HepG2 (cell line): ENCODE data around the gene TTLL10. TPM values are rescaled to one million over a fixed set of nuclear protein-coding genes. Genes with fewer than 3 reads are reported as not detected.

Source experiments
- CBX1 ChIP-seq: IDR thresholded peaks from one replicate; pipeline ENCODE4 v1.6.1; 2016; ENCODE audit warnings: antibody characterized with exemption, low read depth
- DNMT1 ChIP-seq: sonication (generic); formaldehyde crosslinking; IDR thresholded peaks from 2 replicates; pipeline ENCODE4 v1.5.1; 2020; ENCODE audit warnings: mild to moderate bottlenecking, missing genetic modification reagents
- GATAD1 ChIP-seq: IDR thresholded peaks from 2 replicates; pipeline ENCODE4 v1.6.1; 2016; ENCODE audit warnings: missing genetic modification reagents, missing compliant biosample characterization
- HCFC1 ChIP-seq: fragments of 150-350 bp; IDR thresholded peaks from 2 replicates; pipeline ENCODE4 v1.6.1; 2014; ENCODE audit warnings: low read depth, low read length
- KDM5B ChIP-seq: sonication (generic); formaldehyde crosslinking; IDR thresholded peaks from 2 replicates; pipeline ENCODE4 v1.4.0; 2020; ENCODE audit warnings: missing genetic modification reagents, mild to moderate bottlenecking, borderline replicate concordance
- MATR3 ChIP-seq: sonication (generic); formaldehyde crosslinking; IDR thresholded peaks from 2 replicates; pipeline ENCODE4 v1.4.0; 2020; ENCODE audit warnings: missing genetic modification reagents
- MYC ChIP-seq: sonication (generic); formaldehyde crosslinking; IDR thresholded peaks from 2 replicates; pipeline ENCODE4 v1.9.0; 2021; ENCODE audit warnings: missing genetic modification reagents, borderline replicate concordance
- NONO ChIP-seq, 2 experiments: fragments of 450-650 bp in 1 of 2; sonication (generic) in 1 of 2; formaldehyde crosslinking in 1 of 2; IDR thresholded peaks in 1 of 2; conservative IDR thresholded peaks in 1 of 2; 2 replicates each; pipeline versions ENCODE4 v1.6.1 to v1.8.0; 2017 to 2022; ENCODE audit warnings: mild to moderate bottlenecking in 1 of 2, missing genetic modification reagents in 1 of 2, moderate library complexity in 1 of 2
- NR2C2 ChIP-seq: sonication (generic); formaldehyde crosslinking; IDR thresholded peaks from 2 replicates; pipeline ENCODE4 v1.4.0; 2020; ENCODE audit warnings: missing genetic modification reagents, mild to moderate bottlenecking, moderate library complexity, borderline replicate concordance
- NR2F1 ChIP-seq, 2 experiments: fragments of 450-650 bp in 1 of 2; formaldehyde crosslinking in 1 of 2; IDR thresholded peaks; 2 replicates each; pipeline versions ENCODE4 v1.5.0 to v1.6.1; 2016 to 2020; ENCODE audit warnings: mild to moderate bottlenecking in 1 of 2, missing compliant biosample characterization in 1 of 2, missing genetic modification reagents in 1 of 2, moderate library complexity in 1 of 2
- RFX5 ChIP-seq: IDR thresholded peaks from 2 replicates; pipeline ENCODE4 v1.6.1; 2011; ENCODE audit warnings: low read depth, low read length, improper control_type of control experiment
- SYNCRIP ChIP-seq: fragments of 200-400 bp; formaldehyde crosslinking; IDR thresholded peaks from 2 replicates; pipeline ENCODE4 v1.6.1; 2018; ENCODE audit warnings: mild to moderate bottlenecking, low read depth, low read length; ENCODE audit not compliant: insufficient read depth
- TBP ChIP-seq: sonication (generic); formaldehyde crosslinking; IDR thresholded peaks from 2 replicates; pipeline ENCODE4 v1.5.0; 2020; ENCODE audit warnings: missing genetic modification reagents
- THYN1 ChIP-seq: sonication (generic); formaldehyde crosslinking; IDR thresholded peaks from 2 replicates; pipeline ENCODE4 v1.8.1; 2023; ENCODE audit warnings: low read depth, mild to moderate bottlenecking, moderate library complexity, missing genetic modification reagents, borderline replicate concordance
- XRCC5 ChIP-seq: fragments of 200-400 bp; formaldehyde crosslinking; optimal IDR thresholded peaks from 2 replicates; pipeline ENCODE3; 2017; ENCODE audit warnings: mild to moderate bottlenecking, low read length
- ZFP36 ChIP-seq: fragments of 150-350 bp; IDR thresholded peaks from 2 replicates; pipeline ENCODE4 v1.6.1; 2018; ENCODE audit warnings: borderline replicate concordance, low read length, low read depth; ENCODE audit not compliant: partially characterized antibody
- ZFP36L1 ChIP-seq: sonication (generic); formaldehyde crosslinking; IDR thresholded peaks from 2 replicates; pipeline ENCODE4 v1.8.0; 2022; ENCODE audit warnings: mild to moderate bottlenecking, missing genetic modification reagents, moderate library complexity
- ZMAT5 ChIP-seq: sonication (generic); formaldehyde crosslinking; IDR thresholded peaks from 2 replicates; pipeline ENCODE4 v1.5.0; 2020; ENCODE audit warnings: mild to moderate bottlenecking, low read depth, missing genetic modification reagents, borderline replicate concordance
- ZNF160 ChIP-seq: sonication (generic); formaldehyde crosslinking; IDR thresholded peaks from 2 replicates; pipeline ENCODE4 v1.8.0; 2022; ENCODE audit warnings: mild to moderate bottlenecking, inconsistent platforms, missing genetic modification reagents
- ZNF446 ChIP-seq: sonication (generic); formaldehyde crosslinking; IDR thresholded peaks from 2 replicates; pipeline ENCODE4 v1.5.0; 2020; ENCODE audit warnings: mild to moderate bottlenecking, missing genetic modification reagents
- ZNF567 ChIP-seq: sonication (generic); formaldehyde crosslinking; IDR thresholded peaks from 2 replicates; pipeline ENCODE4 v1.8.1; 2023; ENCODE audit warnings: mild to moderate bottlenecking, missing genetic modification reagents, borderline replicate concordance
- ZNF83 ChIP-seq: sonication (generic); formaldehyde crosslinking; IDR thresholded peaks from 2 replicates; pipeline ENCODE4 v1.4.0; 2020; ENCODE audit warnings: missing genetic modification reagents, mild to moderate bottlenecking, borderline replicate concordance
- polyA plus RNA-seq, 8 experiments: library from polyadenylated mRNA; depleted of rRNA in 3 of 8; stranded (reverse) in 7 of 8; unstranded in 1 of 8; fragments of >200 nt; fragmentation: Illumina TruSeq in 4 of 8; extraction: Trizol in 4 of 8; gene quantifications; 2 replicates each; pipeline versions ENCODE4 v1.2.1 to v1.2.3, GENCODE V29; 2011 to 2016; ENCODE audit warnings: low read depth in 4 of 8, missing spikeins in 1 of 8, mixed read lengths in 1 of 8; ENCODE audit not compliant: insufficient read depth in 1 of 8
- total RNA-seq, 5 experiments: library from RNA; depleted of rRNA; stranded (reverse); fragments of >200 nt; fragmentation: Illumina TruSeq; extraction: Trizol; gene quantifications; 2 replicates each; pipeline ENCODE4 v1.2.3, GENCODE V29; 2016; ENCODE audit warnings: low read depth in 1 of 5
- TF ChIP-seq, protein P1 (sequence below): sonication (generic); formaldehyde crosslinking; IDR thresholded peaks from 2 replicates; pipeline ENCODE4 v1.5.0; 2020; ENCODE audit warnings: missing genetic modification reagents, mild to moderate bottlenecking, borderline replicate concordance

The TTLL10 gene
- total and polyA plus RNA-seq, 2 of the 13 experiments (the other 11 are each of a cell fraction or from before 2014, with no cell fraction given) = not detected

GRCh38 chr1:1239614-1240347, 66.1 kb downstream of the TTLL10 start (continued):
- 0 out of 2 replicates have a peak, but pooled peaks have one; percentile 25 for TF ChIP-seq ZNF160
- no peak for TF ChIP-seq TBP
- TF ChIP-seq ZNF83 = no peak
- TF ChIP-seq HCFC1 = no peak
- TF ChIP-seq ZFP36 = no peak
- TF ChIP-seq SYNCRIP = no peak
- peak; percentile 99 for TF ChIP-seq NR2C2
- TF ChIP-seq KDM5B = peak; percentile 46; the same call in 1 of the 2 replicates
- 0 out of 2 replicates have a peak, but pooled peaks have one; percentile 61 for TF ChIP-seq ZNF446 (CRISPR knock-in tag)
- TF ChIP-seq NR2F1 (CRISPR knock-in tag; IDR thresholded peaks at IDR 0.05) = peak; percentile 90 to 93
- TF ChIP-seq XRCC5 = no peak
- TF ChIP-seq THYN1 (CRISPR knock-in tag) = no peak
- no peak for TF ChIP-seq CBX1
- TF ChIP-seq ZMAT5 = no peak
- no peak for TF ChIP-seq MATR3 (CRISPR knock-in tag)
- TF ChIP-seq MYC (CRISPR knock-in tag) = peak; percentile 66
- TF ChIP-seq DNMT1 (CRISPR knock-in tag) = no peak
- TF ChIP-seq, protein P1, sequence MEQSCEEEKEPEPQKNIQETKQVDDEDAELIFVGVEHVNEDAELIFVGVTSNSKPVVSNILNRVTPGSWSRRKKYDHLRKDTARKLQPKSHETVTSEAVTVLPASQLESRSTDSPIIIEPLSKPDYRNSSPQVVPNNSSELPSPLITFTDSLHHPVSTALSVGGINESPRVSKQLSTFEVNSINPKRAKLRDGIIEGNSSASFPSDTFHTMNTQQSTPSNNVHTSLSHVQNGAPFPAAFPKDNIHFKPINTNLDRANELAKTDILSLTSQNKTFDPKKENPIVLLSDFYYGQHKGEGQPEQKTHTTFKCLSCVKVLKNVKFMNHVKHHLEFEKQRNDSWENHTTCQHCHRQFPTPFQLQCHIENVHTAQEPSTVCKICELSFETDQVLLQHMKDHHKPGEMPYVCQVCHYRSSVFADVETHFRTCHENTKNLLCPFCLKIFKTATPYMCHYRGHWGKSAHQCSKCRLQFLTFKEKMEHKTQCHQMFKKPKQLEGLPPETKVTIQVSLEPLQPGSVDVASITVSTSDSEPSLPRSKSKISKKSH (CRISPR knock-in tag) = no peak
- TF ChIP-seq GATAD1 (CRISPR knock-in tag) = no peak; the same call in 1 of the 2 replicates
- TF ChIP-seq ZFP36L1 = no peak
- no peak for TF ChIP-seq RFX5
- no peak for TF ChIP-seq NONO (IDR thresholded peaks at IDR 0.05)
- no peak; the same call in none of the 2 replicates for TF ChIP-seq NONO (CRISPR knock-in tag; conservative IDR thresholded peaks at IDR 0.05)
- TF ChIP-seq ZNF567 = no peak
